Prostate gland (tissue), 2 donors: ENCODE results near the gene JAK1. TPM values are rescaled to one million over a fixed set of nuclear protein-coding genes. Genes with fewer than 3 reads are reported as not detected.

Experiments used
- DNase-seq: peaks from one replicate; pipeline ENCODE4 v3.0.0-alpha.2; 2019; ENCODE audit warnings: low spot score
- H3K27ac ChIP-seq, 2 donors: fragments of 200-600 bp; sonication (generic); 2 replicates each; pipeline ENCODE4 v1.5.1; 2017 to 2019
- H3K27me3 ChIP-seq: fragments of 200-600 bp; sonication (generic); replicated peaks from 2 replicates; pipeline ENCODE4 v1.5.1; 2019; ENCODE audit not compliant: insufficient read depth
- H3K36me3 ChIP-seq, 2 donors: fragments of 200-600 bp; sonication (generic); 1 replicate in 1 of 2; 2 replicates in 1 of 2; pipeline versions ENCODE4 v1.5.1 to v1.8.1; 2017 to 2019
- H3K4me1 ChIP-seq: fragments of 200-600 bp; sonication (generic); replicated peaks from 2 replicates; pipeline ENCODE4 v1.5.1; 2019
- H3K4me3 ChIP-seq, 2 donors: fragments of 200-600 bp; sonication (generic); 2 replicates each; pipeline ENCODE4 v1.5.1; 2017 to 2019
- H3K9me3 ChIP-seq: fragments of 200-600 bp; sonication (generic); 2 replicates; pipeline ENCODE4 v1.5.1; 2017
- POLR2A ChIP-seq: fragments of 450-650 bp; IDR thresholded peaks from one replicate; pipeline ENCODE4 v1.6.1; 2016; ENCODE audit warnings: antibody characterized with exemption, mild to moderate bottlenecking
- POLR2AphosphoS5 ChIP-seq: sonication (generic); formaldehyde crosslinking; IDR thresholded peaks from one replicate; pipeline ENCODE4 v1.6.1; 2017; ENCODE audit warnings: antibody characterized with exemption
- WGBS: methylation state at CpG from one replicate; pipeline ENCODE4 v1.1.5; 2018; 5-methylcytosine and 5-hydroxymethylcytosine counted together
- intact Hi-C: fragments of 100-400 bp; cut with DNase I; formaldehyde crosslinking; loops from one replicate; pipeline ENCODE4 v1.14.2; 2022
- total RNA-seq, 2 donors: library from RNA; depleted of rRNA; stranded (reverse); fragments of >200 nt; gene quantifications; one replicate each; pipeline ENCODE4 v1.1.0, GENCODE V29; 2016
- TF ChIP-seq, protein P1 (sequence below), 4 experiments: fragments of 200-600 bp in 2 of 4; fragments of 450-650 bp in 2 of 4; sonication (generic) in 2 of 4; IDR thresholded peaks; 1 replicate in 3 of 4; 2 replicates in 1 of 4; pipeline ENCODE4 v1.5.1; 2016 to 2019; ENCODE audit warnings: antibody characterized with exemption in 4 of 4, mild to moderate bottlenecking in 2 of 4, moderate library complexity in 2 of 4

The JAK1 gene
- total RNA-seq, 2 donors from 2014 or later: 66.3 to 115 TPM

DNA sequence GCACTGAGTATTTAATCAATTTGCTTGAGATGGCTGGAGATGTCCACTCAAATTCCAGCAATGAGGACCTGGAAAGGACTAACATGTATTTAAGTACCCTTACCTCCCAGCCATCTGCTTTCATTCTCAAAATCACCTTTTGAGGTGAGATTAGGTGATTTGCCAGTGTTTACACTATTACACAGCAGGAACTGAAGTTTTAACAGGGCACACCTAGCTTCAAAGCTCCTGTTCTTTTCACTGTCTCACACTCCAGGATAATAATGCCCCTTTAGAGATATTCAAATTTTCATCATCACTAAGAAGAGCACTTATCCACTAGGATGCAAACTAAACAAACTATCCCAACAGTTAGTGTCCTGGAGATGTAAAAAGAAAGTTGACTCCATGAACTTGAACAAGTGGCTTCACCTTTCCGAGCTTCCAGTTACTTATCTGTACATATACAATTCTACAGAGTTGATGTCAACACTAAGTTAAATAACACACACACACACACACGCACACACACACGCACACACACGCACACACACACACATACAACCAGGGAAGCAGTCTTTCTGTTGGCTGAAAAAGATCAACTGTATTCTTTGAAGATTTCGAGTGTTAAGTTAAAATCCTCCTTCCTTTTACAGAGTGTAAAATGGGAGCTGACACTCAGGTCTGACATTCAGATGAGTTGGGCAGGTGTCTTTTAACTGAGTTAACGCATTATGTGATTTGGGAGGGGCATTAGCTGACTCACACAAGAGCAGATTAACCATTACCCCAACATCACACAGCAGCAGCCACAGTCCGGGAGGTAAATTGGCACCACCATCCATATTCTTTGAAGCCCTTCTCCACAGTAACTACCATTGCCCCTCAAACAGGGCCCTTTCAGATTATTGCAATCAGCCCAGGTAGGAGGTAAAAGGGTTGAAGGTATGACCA is 15.5 kb upstream of the JAK1 start:
- Histone ChIP-seq H3K36me3 (no peaks in the 10 kb centered on the region), H3K4me3 (no peak overlapping the region), H3K9me3 (no peaks in the 10 kb centered on the region), H3K4me1 (no peaks in the 10 kb centered on the region), H3K27me3 (no peaks in the 10 kb centered on the region), H3K27ac (no peak overlapping the region)
- whole genome bisulfite sequencing: 90% methylated on average over 7 of the region's 7 CpGs
- intact Hi-C loops: no loop called here
- no peak for DNase-seq
- TF ChIP-seq POLR2A (no peak), POLR2AphosphoS5 (no peak)
- TF ChIP-seq, protein P1, sequence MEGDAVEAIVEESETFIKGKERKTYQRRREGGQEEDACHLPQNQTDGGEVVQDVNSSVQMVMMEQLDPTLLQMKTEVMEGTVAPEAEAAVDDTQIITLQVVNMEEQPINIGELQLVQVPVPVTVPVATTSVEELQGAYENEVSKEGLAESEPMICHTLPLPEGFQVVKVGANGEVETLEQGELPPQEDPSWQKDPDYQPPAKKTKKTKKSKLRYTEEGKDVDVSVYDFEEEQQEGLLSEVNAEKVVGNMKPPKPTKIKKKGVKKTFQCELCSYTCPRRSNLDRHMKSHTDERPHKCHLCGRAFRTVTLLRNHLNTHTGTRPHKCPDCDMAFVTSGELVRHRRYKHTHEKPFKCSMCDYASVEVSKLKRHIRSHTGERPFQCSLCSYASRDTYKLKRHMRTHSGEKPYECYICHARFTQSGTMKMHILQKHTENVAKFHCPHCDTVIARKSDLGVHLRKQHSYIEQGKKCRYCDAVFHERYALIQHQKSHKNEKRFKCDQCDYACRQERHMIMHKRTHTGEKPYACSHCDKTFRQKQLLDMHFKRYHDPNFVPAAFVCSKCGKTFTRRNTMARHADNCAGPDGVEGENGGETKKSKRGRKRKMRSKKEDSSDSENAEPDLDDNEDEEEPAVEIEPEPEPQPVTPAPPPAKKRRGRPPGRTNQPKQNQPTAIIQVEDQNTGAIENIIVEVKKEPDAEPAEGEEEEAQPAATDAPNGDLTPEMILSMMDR (IDR thresholded peaks at IDR 0.05): no peak

DNA sequence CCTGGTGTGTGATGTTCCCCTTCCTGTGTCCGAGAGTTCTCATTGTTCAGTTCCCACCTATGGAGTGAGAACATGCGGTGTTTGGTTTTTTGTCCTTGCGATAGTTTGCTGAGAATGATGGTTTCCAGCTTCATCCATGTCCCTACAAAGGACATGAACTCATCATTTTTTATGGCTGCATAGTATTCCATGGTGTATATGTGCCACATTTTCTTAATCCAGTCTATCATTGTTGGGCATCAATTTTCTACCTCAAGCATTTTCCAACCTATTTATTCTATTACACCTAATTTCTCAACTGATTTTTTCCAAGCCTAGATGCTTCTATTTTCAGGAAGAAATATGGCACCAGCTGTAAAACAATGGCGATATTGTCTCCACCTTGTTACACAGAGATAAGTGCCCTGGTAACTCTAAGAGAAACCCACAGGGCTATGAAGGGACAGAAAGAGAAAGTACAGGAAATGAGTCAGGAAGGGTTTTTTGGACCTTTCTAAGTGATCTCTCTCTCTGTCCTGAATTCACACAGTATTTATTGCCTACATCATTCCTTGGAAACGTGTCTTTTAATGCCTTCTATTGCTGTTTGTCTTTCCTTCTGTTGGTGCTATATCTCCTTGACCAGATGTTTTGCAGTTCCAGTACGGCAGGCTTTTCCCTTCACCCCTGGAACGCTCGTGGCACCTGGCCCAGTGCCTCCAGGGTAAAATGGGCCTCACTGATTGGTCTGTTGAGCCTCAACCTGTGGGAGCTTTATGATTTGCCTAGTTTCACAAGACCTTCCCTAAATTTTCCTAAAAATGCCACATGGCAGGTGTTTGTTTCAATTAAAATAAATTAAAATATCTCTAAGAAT is 14.6 kb upstream of the JAK1 start:
- no peak overlapping the region for H3K27ac ChIP-seq
- 86% methylated on average over 8 of the region's 8 CpGs for WGBS

DNA sequence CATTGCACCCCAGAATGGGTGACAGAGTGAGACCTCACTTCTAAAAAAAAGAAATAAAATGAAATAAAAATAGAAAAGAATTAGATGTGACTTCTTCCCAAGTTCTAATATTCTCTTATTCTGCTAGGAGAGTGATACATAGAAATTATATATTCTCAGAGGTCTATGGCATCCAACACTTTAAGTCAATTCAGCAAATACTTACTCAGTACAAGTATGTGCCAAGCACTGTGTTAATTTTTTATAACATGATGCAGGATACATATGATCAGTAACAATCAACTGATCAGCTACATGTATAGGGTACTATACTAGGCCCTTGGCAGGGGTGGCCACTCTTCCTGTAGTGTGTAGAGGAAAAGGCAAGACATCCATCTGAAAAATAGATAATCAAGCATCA is 13.0 kb upstream of the JAK1 start:
- no peaks in the 10 kb centered on the region for H3K4me1 ChIP-seq
- no peak overlapping the region for H3K4me3 ChIP-seq
- DNase-seq: no peak
- no peaks in the 10 kb centered on the region for H3K27me3 ChIP-seq
- H3K36me3 ChIP-seq: no peaks in the 10 kb centered on the region
- intact Hi-C loops: no loop called here
- TF ChIP-seq, protein P1 (IDR thresholded peaks at IDR 0.05): no peak
- no peak for TF ChIP-seq POLR2AphosphoS5
- no peak for TF ChIP-seq POLR2A
- no peaks in the 10 kb centered on the region for H3K9me3 ChIP-seq
- no peak overlapping the region for H3K27ac ChIP-seq

More for the DNA sequence above, 14.6 kb upstream of the JAK1 start:
- TF ChIP-seq POLR2A (no peak), POLR2AphosphoS5 (no peak)
- TF ChIP-seq, protein P1 (IDR thresholded peaks at IDR 0.05): no peak
- H3K4me1 ChIP-seq: no peaks in the 10 kb centered on the region
- no peaks in the 10 kb centered on the region for H3K9me3 ChIP-seq
- intact Hi-C loops: no loop called here
- DNase-seq: no peak
- H3K4me3 ChIP-seq: no peak overlapping the region
- no peaks in the 10 kb centered on the region for H3K27me3 ChIP-seq
- no peaks in the 10 kb centered on the region for H3K36me3 ChIP-seq

GRCh38 chr1:64976361-64976760 is 10.0 kb upstream of the JAK1 start:
- TF ChIP-seq, protein P1 (IDR thresholded peaks at IDR 0.05): no peak
- TF ChIP-seq POLR2A (no peak), POLR2AphosphoS5 (no peak)
- H3K27ac ChIP-seq: no peak overlapping the region
- H3K4me1 ChIP-seq: no peaks in the 10 kb centered on the region
- H3K36me3 ChIP-seq: no peaks in the 10 kb centered on the region
- no peak overlapping the region for H3K4me3 ChIP-seq
- 99% methylated on average over 3 of the region's 3 CpGs for WGBS
- no peaks in the 10 kb centered on the region for H3K9me3 ChIP-seq
- intact Hi-C loops: no loop called here
- no peaks in the 10 kb centered on the region for H3K27me3 ChIP-seq
- no peak for DNase-seq
